A673 (cell line): ENCODE data around the gene SORBS2. TPM values are rescaled to one million over a fixed set of nuclear protein-coding genes. Genes with fewer than 3 reads are reported as not detected.

Experiments used
- BruUV-seq: library from RNA; stranded (reverse); fragments of 400-500 nt; replicated peaks from 2 replicates; lab custom pipeline; 2021; lab: Mats Ljungman, UMichigan
- CTCF ChIA-PET: fragments of 300-600 bp; sonication (Branson Sonifier 250); formaldehyde crosslinking; loops from one replicate; lab custom pipeline; 2022; ENCODE audit warnings: antibody characterized with exemption; lab: Charles Lee
- POLR2A ChIA-PET: fragments of 300-600 bp; sonication (Branson Sonifier 250); formaldehyde crosslinking; loops from one replicate; lab custom pipeline; 2022; ENCODE audit warnings: antibody characterized with exemption; ENCODE audit not compliant: low non-redundant PET; lab: Charles Lee
- DNase-seq: peaks from one replicate; pipeline ENCODE4 v3.0.0-alpha.2; 2015; ENCODE audit warnings: low spot score
- H3K27ac ChIP-seq: fragments of 200-600 bp; sonication (generic); 2 replicates; pipeline ENCODE4 v1.5.1; 2016; ENCODE audit warnings: mixed run types, low read depth, mild to moderate bottlenecking, mixed read lengths, antibody characterized with exemption, low read length; ENCODE audit not compliant: poor library complexity, severe bottlenecking
- H3K27me3 ChIP-seq: fragments of 200-600 bp; sonication (generic); replicated peaks from 2 replicates; pipeline ENCODE4 v1.6.1; 2017; ENCODE audit warnings: mixed run types, low read depth, mild to moderate bottlenecking, mixed read lengths, antibody characterized with exemption, low read length; ENCODE audit not compliant: insufficient read depth, poor library complexity
- H3K36me3 ChIP-seq: fragments of 200-600 bp; sonication (generic); 2 replicates; pipeline ENCODE4 v1.6.1; 2016; ENCODE audit warnings: mixed run types, mild to moderate bottlenecking, mixed read lengths, antibody characterized with exemption, low read length; ENCODE audit not compliant: insufficient read depth, poor library complexity, severe bottlenecking
- H3K4me1 ChIP-seq: fragments of 200-600 bp; sonication (generic); 2 replicates; pipeline ENCODE4 v1.6.1; 2017; ENCODE audit warnings: mixed run types, mild to moderate bottlenecking, mixed read lengths, antibody characterized with exemption, low read length; ENCODE audit not compliant: insufficient read depth, poor library complexity, severe bottlenecking
- H3K4me3 ChIP-seq: fragments of 200-600 bp; sonication (generic); 2 replicates; pipeline ENCODE4 v1.5.1; 2016; ENCODE audit warnings: low read depth, mixed run types, mild to moderate bottlenecking, mixed read lengths, low read length; ENCODE audit not compliant: poor library complexity, severe bottlenecking
- H3K9me3 ChIP-seq: fragments of 200-600 bp; sonication (generic); 2 replicates; pipeline ENCODE4 v1.6.1; 2016; ENCODE audit warnings: mixed run types, low read depth, mild to moderate bottlenecking, mixed read lengths, antibody characterized with exemption, low read length; ENCODE audit not compliant: poor library complexity, severe bottlenecking
- CTCF ChIP-seq: fragments of 300-800, 200-600 bp; sonication (generic); conservative IDR thresholded peaks from 2 replicates; pipeline ENCODE4 v1.5.1; 2017; ENCODE audit warnings: low read depth, mild to moderate bottlenecking, antibody characterized with exemption, low read length, moderate library complexity, mixed read lengths
- EZH2 ChIP-seq: fragments of 200-600 bp; sonication (generic); IDR thresholded peaks from 2 replicates; pipeline ENCODE4 v1.6.1; 2017; ENCODE audit warnings: borderline replicate concordance, low read depth, mild to moderate bottlenecking, mixed read lengths, antibody characterized with exemption, low read length; ENCODE audit not compliant: poor library complexity, severe bottlenecking
- intact Hi-C: fragments of 100-400 bp; cut with micrococcal nuclease; formaldehyde crosslinking; loops from one replicate; pipeline ENCODE4 v1.10.0; 2022; ENCODE audit not compliant: unreplicated experiment
- total RNA-seq: library from RNA; stranded (reverse); gene quantifications from 2 replicates; pipeline ENCODE4 v1.2.3, GENCODE V29; 2021

Gene SORBS2
- total RNA-seq, 1 experiment from 2014 or later, result not detected

- intact Hi-C loops, result no loop called here
- POLR2A ChIA-PET, result no interaction called here
- H3K4me3 ChIP-seq, result no peak overlapping the region
- H3K27me3 ChIP-seq, result no peaks in the 10 kb centered on the region
- BruUV-seq, result no TSS peak
- no peaks in the 10 kb centered on the region for H3K9me3 ChIP-seq
- H3K4me1 ChIP-seq, result no peaks in the 10 kb centered on the region
- CTCF ChIA-PET, result no interaction called here
- H3K27ac ChIP-seq, result no peak overlapping the region
- no peak for DNase-seq
- no peak for TF ChIP-seq CTCF
- TF ChIP-seq EZH2, result no peak
- H3K36me3 ChIP-seq, result no peaks in the 10 kb centered on the region
These were observed 10.8 kb upstream of the SORBS2 start for GRCh38 chr4:185822791-185823190.

- intact Hi-C loops, result no loop called here
- H3K9me3 ChIP-seq, result no peaks in the 10 kb centered on the region
- POLR2A ChIA-PET, result no interaction called here
These were observed 9.0 kb upstream of the SORBS2 start for GRCh38 chr4:185821029-185821419.

GRCh38 chr4:185820146-185821028 is 8.4 kb upstream of the SORBS2 start:
- no TSS peak for BruUV-seq
- Histone ChIP-seq H3K4me3 (no peak overlapping the region), H3K4me1 (no peaks in the 10 kb centered on the region), H3K27ac (no peak overlapping the region), H3K27me3 (peaks cover 8% of the 10 kb centered on the region), H3K9me3 (no peaks in the 10 kb centered on the region), H3K36me3 (no peaks in the 10 kb centered on the region)
- ChIA-PET CTCF (no interaction called here), POLR2A (no interaction called here)
- TF ChIP-seq CTCF, result no peak
- no peak for TF ChIP-seq EZH2
- intact Hi-C loops, result no loop called here
- no peak for DNase-seq

More at GRCh38 chr4:185821029-185821419, 9.0 kb upstream of the SORBS2 start:
- Histone ChIP-seq H3K27ac (no peak overlapping the region), H3K4me1 (no peaks in the 10 kb centered on the region), H3K36me3 (no peaks in the 10 kb centered on the region), H3K4me3 (no peak overlapping the region), H3K27me3 (peaks cover 2% of the 10 kb centered on the region)
- DNase-seq, result no peak
- BruUV-seq, result no TSS peak
- CTCF ChIA-PET, result no interaction called here
- TF ChIP-seq CTCF, result no peak
